ENCODE data around the gene SLC35B1. TPM values are rescaled to one million over a fixed set of nuclear protein-coding genes. Genes with fewer than 3 reads are reported as not detected.

SLC35B1 gene
- total and polyA plus RNA-seq, 10 of the 15 experiments (the other 5 are each of a cell fraction or from before 2014, with no cell fraction given): 40.0 to 113 (median 51.6) TPM

DNA sequence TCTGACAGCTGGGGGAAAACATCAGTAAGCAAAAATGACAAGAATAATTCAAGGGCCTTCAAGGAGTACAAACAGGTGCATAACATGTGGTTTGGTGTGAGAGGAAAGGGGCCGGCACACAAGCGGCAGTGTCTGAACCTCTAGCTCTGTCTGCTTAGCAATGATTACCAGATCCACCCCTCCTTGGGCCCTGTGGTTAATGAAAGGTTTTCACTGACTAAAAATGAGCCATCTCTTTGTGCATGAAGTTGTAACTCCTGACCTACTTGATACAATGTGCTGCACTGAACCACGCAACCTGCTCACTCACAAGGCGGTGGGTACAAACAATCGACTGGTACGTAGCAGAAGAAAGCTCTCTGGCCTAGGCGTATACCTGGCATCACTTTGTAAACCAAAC lies 41.0 kb upstream of the SLC35B1 start (continued):
- TF ChIP-seq, protein P1, sequence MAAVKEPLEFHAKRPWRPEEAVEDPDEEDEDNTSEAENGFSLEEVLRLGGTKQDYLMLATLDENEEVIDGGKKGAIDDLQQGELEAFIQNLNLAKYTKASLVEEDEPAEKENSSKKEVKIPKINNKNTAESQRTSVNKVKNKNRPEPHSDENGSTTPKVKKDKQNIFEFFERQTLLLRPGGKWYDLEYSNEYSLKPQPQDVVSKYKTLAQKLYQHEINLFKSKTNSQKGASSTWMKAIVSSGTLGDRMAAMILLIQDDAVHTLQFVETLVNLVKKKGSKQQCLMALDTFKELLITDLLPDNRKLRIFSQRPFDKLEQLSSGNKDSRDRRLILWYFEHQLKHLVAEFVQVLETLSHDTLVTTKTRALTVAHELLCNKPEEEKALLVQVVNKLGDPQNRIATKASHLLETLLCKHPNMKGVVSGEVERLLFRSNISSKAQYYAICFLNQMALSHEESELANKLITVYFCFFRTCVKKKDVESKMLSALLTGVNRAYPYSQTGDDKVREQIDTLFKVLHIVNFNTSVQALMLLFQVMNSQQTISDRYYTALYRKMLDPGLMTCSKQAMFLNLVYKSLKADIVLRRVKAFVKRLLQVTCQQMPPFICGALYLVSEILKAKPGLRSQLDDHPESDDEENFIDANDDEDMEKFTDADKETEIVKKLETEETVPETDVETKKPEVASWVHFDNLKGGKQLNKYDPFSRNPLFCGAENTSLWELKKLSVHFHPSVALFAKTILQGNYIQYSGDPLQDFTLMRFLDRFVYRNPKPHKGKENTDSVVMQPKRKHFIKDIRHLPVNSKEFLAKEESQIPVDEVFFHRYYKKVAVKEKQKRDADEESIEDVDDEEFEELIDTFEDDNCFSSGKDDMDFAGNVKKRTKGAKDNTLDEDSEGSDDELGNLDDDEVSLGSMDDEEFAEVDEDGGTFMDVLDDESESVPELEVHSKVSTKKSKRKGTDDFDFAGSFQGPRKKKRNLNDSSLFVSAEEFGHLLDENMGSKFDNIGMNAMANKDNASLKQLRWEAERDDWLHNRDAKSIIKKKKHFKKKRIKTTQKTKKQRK (IDR thresholded peaks at IDR 0.05; ENCODE audit: low read depth, low read length): no peak
- TF ChIP-seq BRCA1 (IDR thresholded peaks at IDR 0.05; ENCODE audit: low read depth, low read length) (no peak), FOXK2 (IDR thresholded peaks at IDR 0.05) (no peak), PBX3 (IDR thresholded peaks at IDR 0.05; ENCODE audit: insufficient replicate concordance, low read depth, low read length) (no peak), EED (IDR thresholded peaks at IDR 0.05; ENCODE audit: low read depth) (peak; percentile 76), ZNF274 (IDR thresholded peaks at IDR 0.05; ENCODE audit: insufficient read depth, insufficient read length) (no peak), E2F4 (IDR thresholded peaks at IDR 0.05; ENCODE audit: low read depth, low read length) (peak; percentile 52; the same call in 1 of the 2 replicates), JUNB (IDR thresholded peaks at IDR 0.05) (peak; percentile 70), BMI1 (IDR thresholded peaks at IDR 0.05; ENCODE audit: borderline replicate concordance) (no peak), RELA (IDR thresholded peaks at IDR 0.05; ENCODE audit: borderline replicate concordance, partially characterized antibody) (no peak), IKZF1 (conservative IDR thresholded peaks at IDR 0.05) (peak; percentile 73), ZNF622 (IDR thresholded peaks at IDR 0.05) (no peak), EZH2 (IDR thresholded peaks at IDR 0.05; ENCODE audit: borderline replicate concordance, control insufficient read depth, low read depth, low read length) (no peak), MYB (IDR thresholded peaks at IDR 0.05; ENCODE audit: borderline replicate concordance, low read depth, low read length) (no peak), RBBP5 (conservative IDR thresholded peaks at IDR 0.05) (no peak), JUND (IDR thresholded peaks at IDR 0.05; ENCODE audit: low read depth, low read length) (no peak), SREBF1 (IDR thresholded peaks at IDR 0.05; ENCODE audit: low read length) (no peak), TCF12 (IDR thresholded peaks at IDR 0.05; ENCODE audit: low read depth, low read length) (peak; percentile 96), NFIC (IDR thresholded peaks at IDR 0.05; ENCODE audit: low read depth, low read length) (peak; percentile 92)
- TF ChIP-seq, protein P2, sequence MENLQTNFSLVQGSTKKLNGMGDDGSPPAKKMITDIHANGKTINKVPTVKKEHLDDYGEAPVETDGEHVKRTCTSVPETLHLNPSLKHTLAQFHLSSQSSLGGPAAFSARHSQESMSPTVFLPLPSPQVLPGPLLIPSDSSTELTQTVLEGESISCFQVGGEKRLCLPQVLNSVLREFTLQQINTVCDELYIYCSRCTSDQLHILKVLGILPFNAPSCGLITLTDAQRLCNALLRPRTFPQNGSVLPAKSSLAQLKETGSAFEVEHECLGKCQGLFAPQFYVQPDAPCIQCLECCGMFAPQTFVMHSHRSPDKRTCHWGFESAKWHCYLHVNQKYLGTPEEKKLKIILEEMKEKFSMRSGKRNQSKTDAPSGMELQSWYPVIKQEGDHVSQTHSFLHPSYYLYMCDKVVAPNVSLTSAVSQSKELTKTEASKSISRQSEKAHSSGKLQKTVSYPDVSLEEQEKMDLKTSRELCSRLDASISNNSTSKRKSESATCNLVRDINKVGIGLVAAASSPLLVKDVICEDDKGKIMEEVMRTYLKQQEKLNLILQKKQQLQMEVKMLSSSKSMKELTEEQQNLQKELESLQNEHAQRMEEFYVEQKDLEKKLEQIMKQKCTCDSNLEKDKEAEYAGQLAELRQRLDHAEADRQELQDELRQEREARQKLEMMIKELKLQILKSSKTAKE (IDR thresholded peaks at IDR 0.05; ENCODE audit: low read depth, poor library complexity, severe bottlenecking): peak; percentile 94
- TF ChIP-seq, protein P3, sequence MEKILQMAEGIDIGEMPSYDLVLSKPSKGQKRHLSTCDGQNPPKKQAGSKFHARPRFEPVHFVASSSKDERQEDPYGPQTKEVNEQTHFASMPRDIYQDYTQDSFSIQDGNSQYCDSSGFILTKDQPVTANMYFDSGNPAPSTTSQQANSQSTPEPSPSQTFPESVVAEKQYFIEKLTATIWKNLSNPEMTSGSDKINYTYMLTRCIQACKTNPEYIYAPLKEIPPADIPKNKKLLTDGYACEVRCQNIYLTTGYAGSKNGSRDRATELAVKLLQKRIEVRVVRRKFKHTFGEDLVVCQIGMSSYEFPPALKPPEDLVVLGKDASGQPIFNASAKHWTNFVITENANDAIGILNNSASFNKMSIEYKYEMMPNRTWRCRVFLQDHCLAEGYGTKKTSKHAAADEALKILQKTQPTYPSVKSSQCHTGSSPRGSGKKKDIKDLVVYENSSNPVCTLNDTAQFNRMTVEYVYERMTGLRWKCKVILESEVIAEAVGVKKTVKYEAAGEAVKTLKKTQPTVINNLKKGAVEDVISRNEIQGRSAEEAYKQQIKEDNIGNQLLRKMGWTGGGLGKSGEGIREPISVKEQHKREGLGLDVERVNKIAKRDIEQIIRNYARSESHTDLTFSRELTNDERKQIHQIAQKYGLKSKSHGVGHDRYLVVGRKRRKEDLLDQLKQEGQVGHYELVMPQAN (conservative IDR thresholded peaks at IDR 0.05): no peak; the same call in 1 of the 2 replicates
